ENCODE measurements around the gene MDM2.
A peak's percentile ranks its signal among the peaks of the same experiment; 100 is the strongest.

MDM2 gene

GRCh38 chr12:68807576-68808387 lies at the start of gene MDM2:
Gene MDM2 (plus strand): TSS chr12:68808177. CDS start chr12:68808478, 301 bp downstream.
- Histone ChIP-seq H2AFZ (ENCODE audit: low read length) (no peak within 1 kb of the TSS), H3K36me3 (ENCODE audit: insufficient read depth, low read length) (peaks cover 40% of the 10 kb centered on the region), H3K9me3 (ENCODE audit: low read length) (no peaks in the 10 kb centered on the region), H3K4me3 (ENCODE audit: low read depth, low read length, poor library complexity, severe bottlenecking) (peak within 1 kb of the TSS; percentile 85), H3K4me2 (ENCODE audit: low read length) (peak within 1 kb of the TSS; percentile 69), H3K27ac (ENCODE audit: low read depth, low read length, poor library complexity, severe bottlenecking) (peak within 1 kb of the TSS; percentile 99), H3K79me2 (ENCODE audit: insufficient read depth, low read length) (peaks cover 41% of the 10 kb centered on the region), H3K9ac (ENCODE audit: low read length) (peak within 1 kb of the TSS; percentile 98), H3K9me2 (ENCODE audit: low read depth, low read length) (no peaks in the 10 kb centered on the region), H3F3A (ENCODE audit: insufficient read depth, low read length) (peaks cover 4% of the 10 kb centered on the region; the same call in 1 of the 2 replicates), H4K20me1 (ENCODE audit: insufficient read depth, low read length) (no peaks in the 10 kb centered on the region), H3K27me3 (ENCODE audit: insufficient read depth, low read length) (no peaks in the 10 kb centered on the region), H3K4me1 (ENCODE audit: insufficient read depth, low read length, severe bottlenecking) (peaks cover 68% of the 10 kb centered on the region)
- no peak for TF ChIP-seq EZH2 (IDR thresholded peaks at IDR 0.05; ENCODE audit: borderline replicate concordance, low read length)
- peak; percentile 68 for TF ChIP-seq CTCF (IDR thresholded peaks at IDR 0.05; ENCODE audit: low read length)

GRCh38 chr12:68759852-68760251 lies 48.1 kb upstream of the MDM2 start:
- Histone ChIP-seq H3F3A (ENCODE audit: insufficient read depth, low read length) (no peaks in the 10 kb centered on the region), H3K79me2 (ENCODE audit: insufficient read depth, low read length) (no peaks in the 10 kb centered on the region), H3K27me3 (ENCODE audit: insufficient read depth, low read length) (no peaks in the 10 kb centered on the region), H2AFZ (ENCODE audit: low read length) (no peak overlapping the region), H3K4me3 (ENCODE audit: low read depth, low read length, poor library complexity, severe bottlenecking) (no peak overlapping the region), H3K36me3 (ENCODE audit: insufficient read depth, low read length) (peaks cover 64% of the 10 kb centered on the region), H3K9ac (ENCODE audit: low read length) (no peak overlapping the region), H3K27ac (ENCODE audit: low read depth, low read length, poor library complexity, severe bottlenecking) (no peak overlapping the region), H3K9me2 (ENCODE audit: low read depth, low read length) (no peaks in the 10 kb centered on the region), H3K9me3 (ENCODE audit: low read length) (no peaks in the 10 kb centered on the region), H3K4me2 (ENCODE audit: low read length) (no peak overlapping the region), H4K20me1 (ENCODE audit: insufficient read depth, low read length) (no peaks in the 10 kb centered on the region), H3K4me1 (ENCODE audit: insufficient read depth, low read length, severe bottlenecking) (peaks cover 9% of the 10 kb centered on the region)
- TF ChIP-seq CTCF (IDR thresholded peaks at IDR 0.05; ENCODE audit: low read length): no peak
- no peak for TF ChIP-seq EZH2 (IDR thresholded peaks at IDR 0.05; ENCODE audit: borderline replicate concordance, low read length)

- H3K4me3 ChIP-seq (ENCODE audit: low read depth, low read length, poor library complexity, severe bottlenecking): no peak overlapping the region
- peaks cover 54% of the 10 kb centered on the region for H3K36me3 ChIP-seq (ENCODE audit: insufficient read depth, low read length)
- no peaks in the 10 kb centered on the region for H3K9me3 ChIP-seq (ENCODE audit: low read length)
- H3K79me2 ChIP-seq (ENCODE audit: insufficient read depth, low read length): no peaks in the 10 kb centered on the region
- no peaks in the 10 kb centered on the region for H4K20me1 ChIP-seq (ENCODE audit: insufficient read depth, low read length)
- peaks cover 9% of the 10 kb centered on the region for H3K4me1 ChIP-seq (ENCODE audit: insufficient read depth, low read length, severe bottlenecking)
- no peak overlapping the region for H3K27ac ChIP-seq (ENCODE audit: low read depth, low read length, poor library complexity, severe bottlenecking)
- TF ChIP-seq CTCF (IDR thresholded peaks at IDR 0.05; ENCODE audit: low read length) (no peak), EZH2 (IDR thresholded peaks at IDR 0.05; ENCODE audit: borderline replicate concordance, low read length) (no peak)
- no peak overlapping the region for H2AFZ ChIP-seq (ENCODE audit: low read length)
- no peaks in the 10 kb centered on the region for H3K27me3 ChIP-seq (ENCODE audit: insufficient read depth, low read length)
- H3K4me2 ChIP-seq (ENCODE audit: low read length): no peak overlapping the region
- H3K9ac ChIP-seq (ENCODE audit: low read length): no peak overlapping the region
- H3F3A ChIP-seq (ENCODE audit: insufficient read depth, low read length): no peaks in the 10 kb centered on the region
- H3K9me2 ChIP-seq (ENCODE audit: low read depth, low read length): no peaks in the 10 kb centered on the region
Observed at GRCh38 chr12:68760806-68761441, 47.1 kb upstream of the MDM2 start.

All from OCI-LY1 (cell line).